T-helper 2 cell (primary cell): Measurements from ENCODE around the gene VPS13D.
"Not testable (repeated sequence)": the region's sequence is repeated elsewhere in the genome, so short reads cannot be mapped to it uniquely, and the experiment has no call there.

Experiments
- DNase-seq, 5 experiments: peaks; one replicate each; pipeline versions ENCODE4 v3.0.0 to v3.0.0-alpha.2; 2012 to 2022

Gene VPS13D

DNA sequence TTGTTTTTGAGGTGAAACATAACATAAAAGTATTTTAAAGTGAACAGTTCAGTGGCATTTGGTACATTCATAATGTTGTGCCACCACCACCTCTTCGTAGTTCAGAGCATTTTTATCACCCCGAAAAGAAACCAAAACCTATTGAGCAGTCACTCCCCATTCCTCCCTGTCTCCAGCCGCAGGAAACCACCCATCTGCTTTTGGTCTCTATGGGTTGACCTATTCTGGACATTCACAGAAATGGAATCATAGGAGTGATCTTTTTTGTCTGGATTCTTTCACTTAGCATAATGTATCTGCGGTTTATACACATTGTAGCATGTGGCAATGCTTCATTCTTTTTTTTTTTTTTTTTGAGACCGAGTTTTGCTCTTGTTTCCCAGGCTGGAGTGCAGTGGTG lies 141.2 kb downstream of the VPS13D start:
- no peak for DNase-seq

DNA sequence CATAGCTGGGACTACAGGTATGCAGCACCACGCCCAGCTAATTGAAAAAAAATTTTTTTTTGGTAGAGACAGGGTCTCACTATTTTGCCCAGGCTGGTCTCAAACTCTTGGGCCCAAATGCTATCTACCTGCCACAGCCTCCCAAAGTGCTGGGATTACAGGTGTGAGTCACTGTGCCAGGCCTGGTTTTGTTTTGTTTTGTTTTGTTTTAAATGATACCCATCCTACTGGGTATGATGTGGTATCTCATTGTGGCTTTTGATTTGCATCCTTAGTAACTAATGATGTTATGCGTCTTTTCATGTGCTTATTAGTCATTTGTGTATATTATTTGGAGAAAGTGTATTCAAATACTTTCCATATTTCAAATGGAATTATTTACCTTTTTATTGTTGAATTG lies 142.3 kb downstream of the VPS13D start:
- peak in 1 of 5 experiments; percentile 21 for DNase-seq

DNA sequence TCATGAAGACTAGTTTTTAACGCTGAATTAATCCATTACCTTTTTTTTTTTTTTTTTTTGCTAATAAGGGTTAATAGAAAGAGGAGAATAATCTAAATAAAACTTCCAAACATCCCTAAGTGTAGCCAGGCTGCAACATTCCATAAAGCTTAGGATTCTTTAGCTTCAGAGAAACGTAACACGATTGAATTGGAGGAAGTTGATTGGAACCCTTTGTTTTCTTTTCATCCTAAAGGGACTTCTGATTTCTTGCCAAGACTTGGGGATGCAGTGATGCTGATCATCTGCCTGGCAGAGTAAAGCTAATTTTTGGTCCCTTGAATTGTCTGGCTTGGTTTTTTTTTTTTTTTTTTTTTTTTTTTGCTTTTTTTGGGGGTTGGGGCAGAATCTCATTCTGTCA lies 142.9 kb downstream of the VPS13D start:
- DNase-seq = no peak

DNA sequence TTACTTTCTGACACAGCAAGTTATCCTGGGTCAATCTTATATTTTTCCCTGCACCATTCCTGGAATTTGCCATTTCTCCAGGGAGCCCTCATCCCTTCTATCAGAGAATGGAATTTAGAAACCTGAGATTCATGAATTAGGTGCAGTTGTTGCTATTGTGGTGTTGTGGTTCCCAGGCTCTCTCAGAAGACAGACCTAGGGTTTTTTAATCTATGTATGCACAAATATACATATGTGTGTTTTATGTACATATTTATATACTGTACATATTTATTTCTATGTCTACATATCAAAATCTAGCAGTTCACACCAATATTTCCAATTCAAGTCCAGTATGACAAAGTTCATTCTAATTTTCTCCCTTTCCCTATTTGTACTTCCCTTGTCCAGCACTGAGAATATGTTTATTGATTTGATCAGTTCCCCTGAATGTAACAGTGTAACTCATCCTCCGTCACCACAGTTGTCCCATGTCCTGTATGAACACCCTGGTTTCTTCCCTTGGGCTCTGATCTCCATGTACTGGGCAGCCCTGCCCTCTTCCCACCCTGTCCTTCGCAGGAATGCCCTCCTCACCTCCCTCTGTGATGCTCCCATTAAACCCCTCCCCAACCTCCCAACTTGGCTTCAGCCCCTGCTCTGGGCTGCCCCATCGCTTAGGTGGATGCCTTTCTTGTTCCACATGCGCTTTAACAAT lies 145.5 kb downstream of the VPS13D start:
- DNase-seq = no peak

DNA sequence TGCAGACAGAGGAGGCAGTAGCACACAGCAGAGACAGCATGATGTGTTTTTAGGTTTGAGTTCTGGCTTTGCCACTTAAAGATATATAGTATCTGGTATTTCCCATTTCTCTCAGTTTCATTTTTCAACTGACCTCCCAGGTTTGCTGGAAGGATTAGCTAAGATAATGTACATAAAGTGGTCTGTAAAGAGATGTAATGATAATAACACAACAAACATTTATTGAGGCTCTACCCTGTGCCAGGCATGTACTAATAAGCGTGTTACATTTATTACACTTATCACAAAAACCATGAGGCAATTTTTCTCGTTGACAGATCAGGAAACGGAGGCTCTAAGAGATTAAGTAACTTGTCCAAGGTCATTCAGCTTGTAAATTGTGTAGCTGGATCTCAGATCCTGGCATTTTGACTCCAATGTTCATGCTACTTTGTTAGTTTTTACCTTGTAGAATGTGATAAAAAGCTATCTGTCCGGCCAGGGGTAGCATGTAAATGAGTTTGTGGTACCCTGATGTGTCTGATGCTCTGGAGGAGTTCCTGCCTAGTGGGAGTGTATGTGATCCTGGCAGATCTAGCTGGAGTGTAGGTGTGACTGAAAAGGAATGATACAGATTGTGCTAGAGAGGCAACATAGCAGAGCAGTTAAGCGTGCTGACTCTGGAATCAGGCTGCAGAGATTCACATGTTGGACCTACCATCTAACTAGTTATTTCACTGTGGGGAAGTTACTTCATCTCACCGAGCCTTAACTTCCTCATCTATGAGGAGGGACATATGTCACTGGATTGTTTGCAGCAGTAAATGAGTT lies 146.6 kb downstream of the VPS13D start:
- no peak for DNase-seq

DNA sequence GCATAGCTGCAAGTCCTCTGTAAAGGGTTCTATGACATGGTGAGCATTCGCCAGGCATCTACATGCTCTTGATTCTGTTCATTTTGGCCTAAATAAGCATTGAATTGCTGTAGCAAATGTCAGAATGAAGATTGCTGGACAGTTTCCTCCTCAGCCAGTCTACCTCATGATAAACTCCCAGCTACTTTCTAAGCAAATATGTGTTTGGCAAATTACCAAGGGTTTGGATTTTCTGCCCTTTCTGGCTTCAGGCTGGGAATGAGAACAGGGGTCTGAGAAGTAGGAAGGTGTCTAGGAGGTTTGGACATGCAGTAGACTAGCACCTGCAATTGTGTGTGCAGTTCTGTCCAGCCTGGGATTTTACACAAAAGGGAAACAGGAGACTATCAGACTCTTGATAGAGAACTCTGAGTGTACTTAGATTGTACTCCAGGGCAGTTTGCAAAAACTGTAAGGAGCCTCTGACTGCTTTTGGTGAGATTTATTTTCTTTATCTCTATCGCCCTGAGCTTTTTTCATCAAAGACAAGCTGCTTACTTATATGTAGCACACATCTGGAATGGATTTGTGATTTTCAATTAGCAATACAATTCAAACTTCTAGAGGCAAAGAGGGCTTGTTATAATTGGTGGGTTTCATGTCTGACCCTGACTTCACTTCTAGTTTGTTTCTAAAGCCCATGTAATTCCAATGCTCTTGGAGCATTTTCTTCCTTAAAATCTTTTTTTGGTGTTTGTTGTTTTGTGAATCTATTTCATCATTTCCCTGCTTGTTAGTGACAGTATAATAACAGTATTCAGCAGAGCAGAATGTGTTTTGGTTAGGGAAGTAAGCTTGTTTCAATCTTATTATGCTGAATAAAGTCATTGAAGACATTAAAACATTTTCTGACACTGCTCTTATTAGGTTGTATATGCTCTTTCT lies 150.8 kb downstream of the VPS13D start:
- DNase-seq = no peak

DNA sequence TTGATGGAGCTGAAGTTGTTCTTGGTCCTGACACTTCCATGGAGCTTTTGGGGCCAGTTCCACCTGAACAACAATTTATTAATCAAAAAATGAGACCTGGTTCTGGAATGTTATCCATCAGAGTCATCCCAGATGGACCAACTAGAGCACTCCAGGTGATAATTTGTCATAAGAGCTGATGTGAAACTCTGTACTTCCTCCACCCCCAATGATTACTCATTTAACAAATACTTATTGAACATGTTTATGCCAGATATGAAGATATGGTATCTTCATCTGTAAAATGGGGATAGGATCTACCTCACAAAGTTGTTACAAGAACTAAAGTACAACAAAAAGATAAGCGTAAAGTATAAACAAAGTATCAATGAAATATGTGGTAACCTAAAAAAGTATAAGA lies 153.2 kb downstream of the VPS13D start:
- DNase-seq = peak in 1 of 5 experiments; percentile 46

DNA sequence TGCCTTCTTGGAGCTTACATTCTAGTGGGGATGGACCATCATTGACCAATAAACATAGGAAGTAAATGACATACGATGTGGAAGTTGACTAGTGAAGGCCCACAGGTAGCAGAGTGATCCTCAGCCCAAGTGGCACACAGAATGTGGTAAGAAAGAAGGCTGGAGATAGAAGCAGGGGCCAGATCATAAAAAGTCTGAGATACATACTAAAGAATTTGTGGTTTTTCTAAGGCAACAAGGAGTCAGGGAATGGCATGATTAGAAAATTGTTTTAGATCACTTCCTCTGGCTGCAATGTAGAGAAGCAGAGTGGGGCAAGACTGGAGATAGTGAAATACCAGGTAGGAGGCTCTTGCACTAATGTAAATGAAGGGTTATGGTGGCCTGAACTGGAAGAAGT lies 154.0 kb downstream of the VPS13D start:
- DNase-seq = no peak

DNA sequence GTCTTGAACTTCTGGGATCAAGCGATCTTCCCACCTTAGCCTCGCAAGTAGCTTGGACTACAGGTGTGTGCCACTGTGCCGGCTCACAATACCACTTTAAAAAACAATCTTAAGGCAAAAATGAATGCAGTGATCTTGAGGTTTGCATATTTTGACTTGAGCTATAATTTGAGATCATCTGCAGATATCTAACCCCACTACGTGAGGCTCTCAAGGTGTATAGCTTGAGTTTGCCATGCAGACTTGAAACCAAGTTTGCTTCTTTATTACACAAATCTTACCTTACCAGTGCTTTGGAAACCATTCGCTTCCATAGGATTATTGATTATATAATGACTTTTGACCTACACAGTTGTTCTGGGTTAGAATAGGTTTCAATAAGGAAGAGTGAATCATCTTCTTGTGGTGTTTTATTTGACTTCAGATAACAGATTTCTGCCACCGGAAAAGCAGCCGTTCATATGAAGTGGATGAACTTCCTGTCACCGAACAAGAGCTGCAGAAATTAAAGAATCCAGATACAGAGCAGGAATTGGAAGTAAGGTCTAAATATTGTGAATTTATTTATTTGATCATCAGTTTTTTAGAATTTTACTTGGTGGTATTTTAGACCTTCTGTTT lies 155.1 kb downstream of the VPS13D start:
- DNase-seq = peak in 1 of 5 experiments; percentile 84

DNA sequence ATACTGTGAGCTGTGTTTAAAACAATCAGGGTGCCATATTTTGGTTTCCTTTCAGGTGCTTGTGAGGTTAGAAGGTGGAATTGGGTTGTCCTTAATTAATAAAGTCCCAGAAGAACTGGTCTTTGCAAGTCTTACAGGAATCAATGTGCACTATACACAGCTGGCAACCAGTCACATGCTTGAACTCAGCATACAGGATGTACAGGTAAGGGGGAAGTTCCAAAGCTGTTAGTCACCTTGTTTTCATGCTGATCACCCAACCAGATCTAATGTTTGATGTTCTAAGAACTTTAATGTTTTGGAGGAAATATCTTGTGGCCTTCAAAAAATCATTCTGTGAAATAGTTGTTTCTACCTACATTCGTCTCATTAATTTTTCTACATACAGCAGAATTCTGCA lies 156.3 kb downstream of the VPS13D start:
- DNase-seq = peak in 2 of 5 experiments; percentile 7 to 36

DNA sequence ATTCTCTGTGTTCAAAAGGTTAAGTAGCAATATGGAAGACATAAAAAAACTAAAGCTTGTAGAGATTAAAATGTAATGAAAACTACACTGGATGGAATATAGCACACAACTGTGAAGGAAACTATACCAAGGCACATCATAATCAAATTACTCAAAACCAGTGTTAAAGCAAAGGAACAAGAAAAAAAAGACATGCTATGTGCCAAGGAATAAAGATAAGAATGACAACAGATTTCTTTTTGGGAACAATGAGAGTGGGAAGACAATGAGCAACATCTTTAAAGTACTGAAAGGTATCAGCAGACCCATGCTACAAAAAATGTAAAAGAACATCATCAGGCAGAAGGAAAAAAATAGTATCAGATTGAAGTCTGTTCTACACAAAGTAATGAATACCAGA lies 157.8 kb downstream of the VPS13D start:
- peak in 1 of 5 experiments; percentile 32 for DNase-seq

DNA sequence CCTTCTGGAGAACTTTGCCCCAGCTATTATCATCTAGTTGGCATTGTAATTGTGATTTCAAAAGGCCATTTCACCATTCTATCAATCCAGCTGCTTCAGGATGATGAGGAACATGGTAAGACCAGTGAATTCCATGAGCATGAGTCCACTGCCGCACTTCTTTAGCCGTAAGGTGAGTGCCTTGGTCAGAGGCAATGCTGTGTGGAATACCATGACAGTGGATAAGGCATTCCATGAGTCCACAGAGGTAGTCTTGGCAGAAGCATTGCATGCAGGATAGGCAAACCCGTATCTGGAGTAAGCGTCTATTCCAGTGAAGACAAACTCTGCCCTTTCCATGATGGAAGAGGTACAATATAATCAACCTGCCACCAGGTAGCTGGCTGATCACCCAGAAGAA lies 160.5 kb downstream of the VPS13D start:
- DNase-seq = not testable (repeated sequence)

DNA sequence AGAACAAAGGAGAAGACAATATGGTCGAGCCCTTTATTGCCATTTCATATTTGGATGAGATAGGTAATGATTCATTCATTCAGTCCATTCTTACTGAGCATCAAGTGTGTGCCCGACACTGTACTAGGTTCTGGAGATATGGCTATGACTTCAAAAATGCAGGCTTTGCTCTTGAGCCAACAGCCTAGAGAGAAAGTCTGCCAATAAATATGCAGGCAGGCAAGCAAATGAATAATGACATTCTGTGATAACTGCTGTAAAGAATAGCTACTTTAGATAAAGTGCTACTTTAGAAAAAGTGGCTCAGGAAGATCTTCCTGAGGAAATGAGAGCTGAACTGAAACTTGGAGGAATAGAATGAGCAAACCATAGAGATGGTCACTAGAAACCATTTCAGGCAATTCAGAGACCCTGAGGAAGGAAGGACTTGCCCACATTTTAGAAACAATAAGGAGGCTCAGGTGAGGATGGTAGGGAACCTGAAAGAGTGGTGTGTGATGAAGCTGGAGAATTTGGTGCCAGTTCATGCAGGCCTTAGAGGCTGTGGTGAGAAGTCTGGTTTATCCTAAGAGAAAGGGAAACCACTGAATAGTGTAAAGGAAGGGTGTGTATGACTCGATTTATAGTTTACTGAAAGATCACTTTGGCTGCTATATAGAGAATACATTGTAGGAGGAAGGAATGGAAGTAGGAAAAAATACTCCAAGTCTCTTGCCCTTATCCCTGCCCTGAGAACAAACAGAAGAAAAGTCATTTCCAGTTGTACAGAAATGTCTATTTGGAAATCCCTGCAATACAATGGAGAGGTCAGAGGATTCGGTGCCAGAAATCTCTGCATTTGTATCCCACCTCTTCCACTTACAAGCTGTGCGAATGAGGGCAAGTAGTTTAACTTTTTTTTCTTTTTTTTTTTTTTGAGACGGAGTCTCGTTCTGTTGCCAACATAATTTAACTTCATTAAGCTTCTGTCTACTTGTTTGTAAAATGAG lies 167.9 kb downstream of the VPS13D start:
- peak in 1 of 5 experiments; percentile 22 for DNase-seq

DNA sequence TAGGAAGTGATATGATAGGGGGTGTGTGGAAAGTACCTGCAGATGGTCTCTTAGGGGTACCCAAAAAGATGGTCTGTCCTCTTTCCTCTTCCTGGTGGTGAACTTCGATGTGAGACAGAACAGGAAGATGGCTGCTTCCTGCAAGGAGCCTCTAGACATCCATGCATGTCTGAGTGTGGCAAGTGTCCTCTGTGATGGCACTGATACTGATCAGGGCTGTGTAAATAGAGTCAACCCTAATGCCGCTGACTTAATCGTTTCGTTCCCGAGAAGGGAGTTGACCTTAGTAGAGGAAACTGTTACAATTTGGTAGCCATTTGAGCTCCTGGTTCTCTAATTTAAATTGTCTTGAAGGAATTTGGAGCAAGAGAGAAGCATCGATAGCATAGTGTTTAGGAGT lies 168.6 kb downstream of the VPS13D start:
- no peak for DNase-seq

DNA sequence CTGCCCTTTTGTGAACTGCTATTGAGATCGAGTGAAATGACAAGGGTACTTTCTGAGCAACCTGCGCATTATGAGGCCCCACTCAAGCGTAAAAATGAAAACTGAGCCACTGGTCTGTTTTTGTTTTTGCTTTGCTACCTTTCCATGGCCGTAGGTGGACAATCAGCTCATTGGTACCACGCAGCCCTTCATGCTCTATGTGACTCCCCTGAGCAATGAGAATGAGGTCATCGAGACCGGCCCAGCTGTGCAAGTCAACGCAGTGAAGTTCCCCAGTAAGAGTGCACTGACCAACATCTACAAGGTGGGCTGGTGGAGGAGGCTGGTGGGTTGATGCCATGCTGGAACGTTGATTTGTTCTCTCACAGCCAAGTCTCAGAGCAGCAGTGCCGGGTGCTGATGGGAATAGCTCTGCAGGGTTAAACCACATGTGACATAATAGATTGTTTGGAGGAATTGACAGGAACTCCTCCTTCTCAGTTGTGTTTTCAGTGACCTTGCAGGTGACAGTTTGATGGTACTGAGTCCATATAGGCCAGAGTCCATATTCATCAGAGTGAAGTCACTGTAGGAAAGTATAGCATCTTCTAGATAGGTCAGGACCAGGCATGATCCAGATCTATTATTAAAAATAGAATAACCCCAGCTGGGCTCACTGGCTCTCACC lies 170.3 kb downstream of the VPS13D start:
- no peak for DNase-seq

DNA sequence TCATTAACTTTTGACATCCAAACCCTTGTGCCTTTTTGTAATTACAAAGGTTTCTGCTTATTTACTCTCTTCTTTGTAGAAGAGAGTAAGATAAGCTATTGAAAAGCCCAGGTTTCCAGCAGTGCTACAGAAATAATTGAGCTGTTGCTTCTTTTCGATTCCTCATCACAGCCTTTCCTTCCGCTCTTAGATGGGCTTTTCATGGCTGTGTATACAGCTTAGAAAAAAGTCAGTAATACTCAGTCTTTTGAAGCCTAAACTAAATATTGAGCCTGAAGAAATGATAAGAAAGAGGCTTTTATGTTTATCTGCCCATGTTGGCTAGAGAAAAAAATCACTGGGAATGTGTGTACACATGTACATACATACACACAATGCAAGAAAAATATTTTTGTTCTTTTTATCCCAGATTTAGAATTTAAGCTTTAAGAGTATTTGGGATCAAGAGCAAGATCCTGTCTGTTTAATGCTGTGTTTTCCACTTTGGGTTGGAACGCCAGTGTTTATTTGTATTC lies 172.4 kb downstream of the VPS13D start:
- no peak for DNase-seq

DNA sequence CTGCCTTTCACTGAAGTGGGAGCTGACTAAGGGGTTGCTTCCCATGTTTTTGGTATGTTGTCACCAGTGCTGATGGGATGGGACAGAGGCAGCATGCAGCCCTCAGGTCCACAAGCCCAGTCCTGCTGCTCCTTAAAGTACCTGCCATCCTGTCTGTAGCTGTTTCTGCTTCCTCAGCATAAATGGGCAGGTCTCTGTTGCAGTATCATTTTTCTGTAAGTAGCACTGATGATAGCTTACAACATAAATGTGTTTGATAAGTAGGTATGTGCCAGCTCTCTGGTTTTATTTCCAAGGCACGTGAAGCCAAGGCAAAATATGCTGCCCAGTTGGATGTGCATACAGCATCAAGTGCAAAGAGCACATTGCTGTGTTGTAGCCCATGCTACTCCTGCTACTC lies 173.0 kb downstream of the VPS13D start:
- no peak for DNase-seq

DNA sequence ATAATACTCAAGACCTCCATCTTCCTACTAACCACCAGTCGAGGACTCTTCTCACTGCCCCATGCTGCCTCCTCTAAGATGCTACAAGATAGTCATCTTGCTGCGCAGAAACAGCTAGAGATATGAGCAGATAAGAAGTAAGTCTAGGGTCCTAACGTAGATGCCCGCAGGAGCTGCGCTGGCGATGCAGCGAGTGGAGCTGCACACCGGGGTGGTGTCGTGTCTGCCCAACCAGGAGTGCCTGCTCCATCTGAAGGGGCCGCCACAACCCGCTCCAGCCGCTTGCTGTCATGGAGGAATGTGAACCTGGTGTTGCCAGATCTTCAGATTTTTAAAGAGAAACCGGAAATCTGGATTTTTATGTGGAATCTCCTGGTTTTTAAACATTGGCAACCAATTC lies 175.1 kb downstream of the VPS13D start:
- no peak for DNase-seq

DNA sequence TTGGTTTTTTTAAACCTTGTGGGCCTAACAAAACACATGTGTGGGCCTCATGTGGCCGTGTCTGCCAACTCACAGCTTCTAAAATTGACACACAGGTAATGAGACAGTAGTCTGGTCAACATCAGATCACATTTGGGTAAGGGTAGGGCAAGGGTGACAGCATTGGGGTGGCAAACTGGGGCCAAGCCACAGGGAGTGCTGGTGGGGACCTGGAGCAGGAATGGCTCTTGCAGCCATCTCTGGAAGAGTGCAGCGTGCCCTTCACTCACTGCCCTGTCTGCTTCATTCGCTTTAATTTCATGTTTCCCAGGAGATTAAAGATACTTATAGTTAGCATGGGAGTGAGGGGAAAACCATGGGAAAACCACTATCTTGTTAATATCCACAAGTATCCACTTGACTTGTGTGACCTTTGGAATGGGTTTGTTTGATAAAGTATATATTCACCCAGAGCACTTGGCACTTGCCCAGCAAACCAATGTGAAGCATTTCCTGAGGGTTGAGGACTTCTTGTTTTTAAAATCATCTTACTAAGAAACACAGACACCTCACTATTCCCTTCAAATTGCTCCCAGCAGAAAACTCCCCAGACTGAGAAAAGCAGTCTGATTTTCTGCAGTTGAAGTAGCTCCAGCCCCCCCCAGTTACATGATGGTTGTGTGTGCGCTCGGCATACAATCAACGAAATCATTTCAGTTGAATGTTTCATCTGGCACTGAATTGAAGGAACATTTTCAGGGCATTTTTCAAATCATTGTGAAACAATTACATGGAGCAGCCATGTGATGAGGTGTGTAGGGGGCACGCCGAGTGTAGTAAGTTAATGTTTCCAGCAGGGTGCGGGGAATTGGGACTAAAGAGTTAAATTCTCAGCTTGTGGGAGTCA lies 175.7 kb downstream of the VPS13D start:
- no peak for DNase-seq
